ENCODE results near the gene TNIP1.

DNA sequence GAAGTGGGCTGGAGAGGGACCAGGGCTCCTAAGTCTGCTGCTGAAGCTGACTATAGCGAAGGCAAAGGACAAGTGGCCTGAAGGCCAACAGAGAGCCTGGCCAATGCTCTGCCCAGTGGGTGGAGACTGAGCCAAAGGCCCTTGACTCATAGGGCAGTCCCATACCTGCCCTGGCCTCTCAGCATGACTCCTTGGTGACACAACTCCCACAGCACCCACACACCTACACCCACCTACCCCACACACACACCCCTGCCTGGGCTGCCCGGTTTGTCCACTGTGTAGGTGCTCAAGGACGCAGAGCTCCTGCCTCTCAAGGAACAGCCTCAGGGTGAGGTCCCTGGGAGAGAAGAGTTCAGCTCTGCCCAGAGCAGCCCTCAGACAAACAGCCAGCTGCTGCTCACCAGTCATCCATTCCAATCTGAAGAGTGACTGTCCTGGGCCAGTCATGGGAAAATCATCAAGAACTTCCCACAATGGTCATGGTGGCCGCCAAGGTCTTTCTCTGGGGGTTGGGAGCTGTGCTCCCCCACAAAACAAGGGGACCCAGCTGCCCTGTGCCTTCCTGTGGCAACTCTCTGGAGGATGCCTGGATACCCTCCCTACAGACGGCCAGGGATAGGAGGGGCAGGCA is 5.0 kb downstream of the TNIP1 start:
- no peak for TF ChIP-seq CTCF (IDR thresholded peaks at IDR 0.05 in 8 of 11, conservative IDR thresholded peaks at IDR 0.05 in 3 of 11)
- no peak for TF ChIP-seq POLR2A (IDR thresholded peaks at IDR 0.05)

All from spleen (tissue), 7 donors.